GM12878 (cell line): Measurements from ENCODE around the gene MRPL2. TPM values are rescaled to one million over a fixed set of nuclear protein-coding genes. Genes with fewer than 3 reads are reported as not detected.

Experiments used
- ASH2L ChIP-seq: fragments of 300-600, 200-600 bp; sonication (generic); IDR thresholded peaks from 2 replicates; pipeline ENCODE4 v1.6.1; 2017; ENCODE audit warnings: low read depth, mild to moderate bottlenecking, borderline replicate concordance
- ATF7 ChIP-seq: fragments of 450-650 bp; IDR thresholded peaks from 2 replicates; pipeline ENCODE4 v1.6.1; 2016; ENCODE audit warnings: low read depth, mild to moderate bottlenecking
- BMI1 ChIP-seq: fragments of 450-650 bp; IDR thresholded peaks from 2 replicates; pipeline ENCODE4 v1.6.1; 2016; ENCODE audit warnings: mild to moderate bottlenecking, moderate library complexity, borderline replicate concordance
- CREB1 ChIP-seq: IDR thresholded peaks from 2 replicates; pipeline ENCODE4 v1.6.1; 2012; ENCODE audit warnings: low read depth, mild to moderate bottlenecking, inconsistent platforms
- EGR1 ChIP-seq, 2 experiments: IDR thresholded peaks; 1 replicate in 1 of 2; 2 replicates in 1 of 2; pipeline ENCODE4 v1.6.1; 2011 to 2012; ENCODE audit warnings: low read depth in 2 of 2, low read length in 2 of 2, borderline replicate concordance in 1 of 2, mild to moderate bottlenecking in 1 of 2, moderate library complexity in 1 of 2
- GABPA ChIP-seq: IDR thresholded peaks from 2 replicates; pipeline ENCODE4 v1.6.1; 2014; ENCODE audit warnings: antibody characterized with exemption, low read depth, mild to moderate bottlenecking, inconsistent platforms
- IKZF2 ChIP-seq, 2 experiments: fragments of 450-650 bp; IDR thresholded peaks; 2 replicates each; pipeline ENCODE4 v1.6.1; 2017; ENCODE audit warnings: mild to moderate bottlenecking in 2 of 2, moderate library complexity in 2 of 2
- JUNB ChIP-seq: IDR thresholded peaks from 2 replicates; pipeline ENCODE4 v1.6.1; 2016; ENCODE audit warnings: antibody characterized with exemption, mild to moderate bottlenecking
- MEF2B ChIP-seq: fragments of 450-650 bp; IDR thresholded peaks from 2 replicates; pipeline ENCODE4 v1.6.1; 2018; ENCODE audit warnings: mild to moderate bottlenecking, moderate library complexity; ENCODE audit not compliant: partially characterized antibody, poor library complexity, severe bottlenecking
- NFIC ChIP-seq: IDR thresholded peaks from 2 replicates; pipeline ENCODE4 v1.6.1; 2012; ENCODE audit warnings: low read depth, mild to moderate bottlenecking, inconsistent platforms, low read length, moderate library complexity
- NFXL1 ChIP-seq: fragments of 450-650 bp; IDR thresholded peaks from 2 replicates; pipeline ENCODE4 v1.6.1; 2017; ENCODE audit warnings: antibody characterized with exemption, mild to moderate bottlenecking, borderline replicate concordance
- NFYA ChIP-seq: IDR thresholded peaks from 2 replicates; pipeline ENCODE4 v1.6.1; 2011; ENCODE audit warnings: low read depth, mild to moderate bottlenecking, low read length, improper control_type of control experiment, borderline replicate concordance
- POU2F2 ChIP-seq: IDR thresholded peaks from 3 replicates; pipeline ENCODE4 v1.6.1; 2011; ENCODE audit warnings: low read depth, mild to moderate bottlenecking, low read length, borderline replicate concordance
- RAD51 ChIP-seq: fragments of 450-650 bp; IDR thresholded peaks from 2 replicates; pipeline ENCODE4 v1.6.1; 2016; ENCODE audit warnings: moderate library complexity, mild to moderate bottlenecking, inconsistent platforms
- RBBP5 ChIP-seq: fragments of 200-600 bp; sonication (generic); conservative IDR thresholded peaks from 2 replicates; pipeline ENCODE4 v1.6.1; 2016
- RCOR1 ChIP-seq: conservative IDR thresholded peaks from 2 replicates; pipeline ENCODE4 v1.6.1; 2012; ENCODE audit warnings: low read depth, low read length, improper control_type of control experiment
- SIN3A ChIP-seq: IDR thresholded peaks from 2 replicates; pipeline ENCODE4 v1.6.1; 2012; ENCODE audit warnings: low read depth, low read length, improper control_type of control experiment
- SMARCA5 ChIP-seq: fragments of 450-650 bp; IDR thresholded peaks from 2 replicates; pipeline ENCODE4 v1.6.1; 2017; ENCODE audit warnings: mild to moderate bottlenecking
- SREBF1 ChIP-seq: IDR thresholded peaks from 2 replicates; pipeline ENCODE4 v1.6.1; 2012; ENCODE audit warnings: mild to moderate bottlenecking, low read length
- STAT1 ChIP-seq: fragments of 450-650 bp; conservative IDR thresholded peaks from 2 replicates; pipeline ENCODE4 v1.6.1; 2014; ENCODE audit warnings: antibody characterized with exemption, mild to moderate bottlenecking
- TARDBP ChIP-seq: IDR thresholded peaks from 2 replicates; pipeline ENCODE4 v1.6.1; 2016; ENCODE audit warnings: borderline replicate concordance
- TCF12 ChIP-seq: IDR thresholded peaks from 2 replicates; pipeline ENCODE4 v1.6.1; 2011; ENCODE audit warnings: low read depth, mild to moderate bottlenecking, low read length
- polyA plus RNA-seq, 11 experiments: library from polyadenylated mRNA; depleted of rRNA in 4 of 11; unstranded in 6 of 11; stranded (reverse) in 5 of 11; fragments of >200 nt; fragmentation: Nextera tagmentation in 4 of 11; fragmentation: Illumina TruSeq in 1 of 11; extraction: Ambion mirVana in 4 of 11; extraction: Trizol in 1 of 11; gene quantifications; 1 replicate in 1 of 11; 2 replicates in 10 of 11; pipeline versions ENCODE4 v1.2.1 to v1.2.3, GENCODE V29; 2011 to 2016; ENCODE audit warnings: inconsistent platforms in 2 of 11, missing spikeins in 2 of 11, low read depth in 1 of 11
- total RNA-seq, 4 experiments: library from RNA; depleted of rRNA in 3 of 4; stranded (reverse); fragments of >200 nt in 3 of 4; fragmentation: Illumina TruSeq in 1 of 4; extraction: Trizol in 1 of 4; gene quantifications; 2 replicates each; pipeline versions ENCODE4 v1.2.1 to v1.2.3, GENCODE V29; 2013 to 2021
- TF ChIP-seq, protein P1 (sequence below): fragments of 450-650 bp; IDR thresholded peaks from 2 replicates; pipeline ENCODE4 v1.6.1; 2018; ENCODE audit warnings: borderline replicate concordance, mild to moderate bottlenecking; ENCODE audit not compliant: partially characterized antibody
- TF ChIP-seq, protein P2 (sequence below): fragments of 450-650 bp; conservative IDR thresholded peaks from 2 replicates; pipeline ENCODE4 v1.6.1; 2017; ENCODE audit warnings: mild to moderate bottlenecking, moderate library complexity
- TF ChIP-seq, protein P3 (sequence below): IDR thresholded peaks from 2 replicates; pipeline ENCODE4 v1.6.1; 2011; ENCODE audit warnings: borderline replicate concordance, low read depth, mild to moderate bottlenecking, moderate library complexity, low read length; ENCODE audit not compliant: insufficient read depth, poor library complexity, severe bottlenecking
- TF ChIP-seq, protein P4 (sequence below): IDR thresholded peaks from 2 replicates; pipeline ENCODE4 v1.6.1; 2012; ENCODE audit warnings: low read depth, low read length, improper control_type of control experiment

MRPL2 gene
- total and polyA plus RNA-seq, 10 of the 15 experiments (the other 5 are each of a cell fraction or from before 2014, with no cell fraction given), result 29.7 to 125 (median 50.2) TPM

DNA sequence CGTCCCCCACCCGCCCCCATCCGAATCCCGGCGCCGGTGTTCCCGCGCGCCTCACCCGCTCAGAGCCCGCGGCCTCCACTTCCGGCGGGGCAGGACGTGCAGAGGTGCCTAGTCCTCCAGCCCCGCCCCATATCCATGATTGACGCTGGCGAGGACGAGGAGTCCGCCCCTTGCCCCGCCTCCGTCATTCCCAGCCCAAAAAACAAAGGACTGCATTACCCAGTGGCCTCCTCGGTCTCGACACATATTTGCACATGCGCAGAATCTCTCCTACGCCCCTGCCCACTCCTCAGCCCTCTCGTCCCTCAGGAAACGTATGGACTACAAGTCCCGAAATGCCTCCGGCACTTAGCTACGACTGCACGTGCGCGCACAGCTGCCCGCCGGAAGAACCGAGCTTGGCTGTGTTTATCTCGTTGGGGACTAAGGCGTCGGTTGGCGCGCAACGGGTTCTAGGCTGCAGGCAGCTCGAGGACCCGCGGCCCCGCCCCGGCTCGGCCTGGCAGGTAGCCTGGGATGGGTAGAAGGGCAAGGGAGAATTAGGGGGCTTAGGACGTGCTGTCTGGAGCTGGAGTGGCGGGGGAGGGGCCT is 45.3 kb downstream of the MRPL2 start, which contains the start of the genes KLHDC3 and MEA1 (continued):
- TF ChIP-seq POU2F2, result no peak
- TF ChIP-seq RAD51, result peak; percentile 38; the same call in 1 of the 2 replicates
- TF ChIP-seq IKZF2 (IDR thresholded peaks at IDR 0.05), result no peak
- peak; percentile 46; the same call in 1 of the 2 replicates for TF ChIP-seq TARDBP
- no peak for TF ChIP-seq SMARCA5
- no peak for TF ChIP-seq JUNB
- TF ChIP-seq MEF2B, result no peak
- TF ChIP-seq, protein P1, sequence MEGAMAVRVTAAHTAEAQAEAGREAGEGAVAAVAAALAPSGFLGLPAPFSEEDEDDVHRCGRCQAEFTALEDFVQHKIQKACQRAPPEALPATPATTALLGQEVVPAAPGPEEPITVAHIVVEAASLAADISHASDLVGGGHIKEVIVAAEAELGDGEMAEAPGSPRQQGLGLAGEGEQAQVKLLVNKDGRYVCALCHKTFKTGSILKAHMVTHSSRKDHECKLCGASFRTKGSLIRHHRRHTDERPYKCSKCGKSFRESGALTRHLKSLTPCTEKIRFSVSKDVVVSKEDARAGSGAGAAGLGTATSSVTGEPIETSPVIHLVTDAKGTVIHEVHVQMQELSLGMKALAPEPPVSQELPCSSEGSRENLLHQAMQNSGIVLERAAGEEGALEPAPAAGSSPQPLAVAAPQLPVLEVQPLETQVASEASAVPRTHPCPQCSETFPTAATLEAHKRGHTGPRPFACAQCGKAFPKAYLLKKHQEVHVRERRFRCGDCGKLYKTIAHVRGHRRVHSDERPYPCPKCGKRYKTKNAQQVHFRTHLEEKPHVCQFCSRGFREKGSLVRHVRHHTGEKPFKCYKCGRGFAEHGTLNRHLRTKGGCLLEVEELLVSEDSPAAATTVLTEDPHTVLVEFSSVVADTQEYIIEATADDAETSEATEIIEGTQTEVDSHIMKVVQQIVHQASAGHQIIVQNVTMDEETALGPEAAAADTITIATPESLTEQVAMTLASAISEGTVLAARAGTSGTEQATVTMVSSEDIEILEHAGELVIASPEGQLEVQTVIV, result no peak
- no peak for TF ChIP-seq NFXL1
- TF ChIP-seq, protein P2, sequence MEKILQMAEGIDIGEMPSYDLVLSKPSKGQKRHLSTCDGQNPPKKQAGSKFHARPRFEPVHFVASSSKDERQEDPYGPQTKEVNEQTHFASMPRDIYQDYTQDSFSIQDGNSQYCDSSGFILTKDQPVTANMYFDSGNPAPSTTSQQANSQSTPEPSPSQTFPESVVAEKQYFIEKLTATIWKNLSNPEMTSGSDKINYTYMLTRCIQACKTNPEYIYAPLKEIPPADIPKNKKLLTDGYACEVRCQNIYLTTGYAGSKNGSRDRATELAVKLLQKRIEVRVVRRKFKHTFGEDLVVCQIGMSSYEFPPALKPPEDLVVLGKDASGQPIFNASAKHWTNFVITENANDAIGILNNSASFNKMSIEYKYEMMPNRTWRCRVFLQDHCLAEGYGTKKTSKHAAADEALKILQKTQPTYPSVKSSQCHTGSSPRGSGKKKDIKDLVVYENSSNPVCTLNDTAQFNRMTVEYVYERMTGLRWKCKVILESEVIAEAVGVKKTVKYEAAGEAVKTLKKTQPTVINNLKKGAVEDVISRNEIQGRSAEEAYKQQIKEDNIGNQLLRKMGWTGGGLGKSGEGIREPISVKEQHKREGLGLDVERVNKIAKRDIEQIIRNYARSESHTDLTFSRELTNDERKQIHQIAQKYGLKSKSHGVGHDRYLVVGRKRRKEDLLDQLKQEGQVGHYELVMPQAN, result peak; percentile 88
- peak; percentile 58 for TF ChIP-seq SREBF1
- no peak for TF ChIP-seq NFYA
- TF ChIP-seq TCF12, result no peak
- TF ChIP-seq, protein P3, sequence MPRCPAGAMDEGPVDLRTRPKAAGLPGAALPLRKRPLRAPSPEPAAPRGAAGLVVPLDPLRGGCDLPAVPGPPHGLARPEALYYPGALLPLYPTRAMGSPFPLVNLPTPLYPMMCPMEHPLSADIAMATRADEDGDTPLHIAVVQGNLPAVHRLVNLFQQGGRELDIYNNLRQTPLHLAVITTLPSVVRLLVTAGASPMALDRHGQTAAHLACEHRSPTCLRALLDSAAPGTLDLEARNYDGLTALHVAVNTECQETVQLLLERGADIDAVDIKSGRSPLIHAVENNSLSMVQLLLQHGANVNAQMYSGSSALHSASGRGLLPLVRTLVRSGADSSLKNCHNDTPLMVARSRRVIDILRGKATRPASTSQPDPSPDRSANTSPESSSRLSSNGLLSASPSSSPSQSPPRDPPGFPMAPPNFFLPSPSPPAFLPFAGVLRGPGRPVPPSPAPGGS, result no peak
- TF ChIP-seq ASH2L, result no peak
- peak; percentile 89 for TF ChIP-seq SIN3A
- TF ChIP-seq BMI1, result no peak
- TF ChIP-seq RBBP5, result no peak
- TF ChIP-seq RCOR1, result no peak
- TF ChIP-seq ATF7, result peak; percentile 50; the same call in 1 of the 2 replicates
- TF ChIP-seq NFIC, result no peak
- TF ChIP-seq CREB1, result peak; percentile 90
- TF ChIP-seq GABPA, result peak; percentile 69; the same call in 1 of the 2 replicates
- TF ChIP-seq EGR1 (IDR thresholded peaks at IDR 0.05; ENCODE audit: borderline replicate concordance in 1 of 2, low read depth in 2 of 2, low read length in 2 of 2), result peak in 1 of 2 experiments; percentile 1; a peak in 1 of 3 replicates
- TF ChIP-seq, protein P4, sequence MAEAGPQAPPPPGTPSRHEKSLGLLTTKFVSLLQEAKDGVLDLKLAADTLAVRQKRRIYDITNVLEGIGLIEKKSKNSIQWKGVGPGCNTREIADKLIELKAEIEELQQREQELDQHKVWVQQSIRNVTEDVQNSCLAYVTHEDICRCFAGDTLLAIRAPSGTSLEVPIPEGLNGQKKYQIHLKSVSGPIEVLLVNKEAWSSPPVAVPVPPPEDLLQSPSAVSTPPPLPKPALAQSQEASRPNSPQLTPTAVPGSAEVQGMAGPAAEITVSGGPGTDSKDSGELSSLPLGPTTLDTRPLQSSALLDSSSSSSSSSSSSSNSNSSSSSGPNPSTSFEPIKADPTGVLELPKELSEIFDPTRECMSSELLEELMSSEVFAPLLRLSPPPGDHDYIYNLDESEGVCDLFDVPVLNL, result no peak
- TF ChIP-seq STAT1, result no peak
